Astrocyte (in vitro differentiated cells and primary cell): ENCODE measurements around the gene POU5F1. TPM values are rescaled to one million over a fixed set of nuclear protein-coding genes. Genes with fewer than 3 reads are reported as not detected.
"Not testable (repeated sequence)": the region's sequence is repeated elsewhere in the genome, so short reads cannot be mapped to it uniquely, and the experiment has no call there.

Experiments used
- DNase-seq: peaks from one replicate; pipeline ENCODE4 v3.0.0-alpha.2; 2010; ENCODE audit warnings: low read depth
- FAIRE-seq: peaks from 2 replicates; lab custom pipeline; 2011; peaks lifted over from hg19 to GRCh38; lab: Jason Lieb, UNC
- H2AFZ ChIP-seq: 2 replicates; pipeline ENCODE4 v1.6.0; 2012; ENCODE audit warnings: low read depth, low read length, inconsistent platforms
- H3K27ac ChIP-seq: 2 replicates; pipeline ENCODE4 v1.5.1; 2011; ENCODE audit warnings: low read depth, low read length, inconsistent platforms
- H3K27me3 ChIP-seq: 2 replicates; pipeline ENCODE4 v1.6.0; 2011; ENCODE audit warnings: low read length, inconsistent platforms; ENCODE audit not compliant: insufficient read depth
- H3K36me3 ChIP-seq: 2 replicates; pipeline ENCODE4 v1.5.1; 2011; ENCODE audit warnings: low read length, inconsistent platforms; ENCODE audit not compliant: insufficient read depth
- H3K4me1 ChIP-seq: 2 replicates; pipeline ENCODE4 v1.5.1; 2011; ENCODE audit warnings: low read length, inconsistent platforms; ENCODE audit not compliant: insufficient read depth
- H3K4me2 ChIP-seq: 2 replicates; pipeline ENCODE4 v1.6.0; 2012; ENCODE audit warnings: low read length, inconsistent platforms
- H3K4me3 ChIP-seq: 2 replicates; pipeline ENCODE4 v1.5.1; 2011; ENCODE audit warnings: low read depth, mild to moderate bottlenecking, low read length, inconsistent platforms; ENCODE audit not compliant: insufficient read depth
- H3K79me2 ChIP-seq: 2 replicates; pipeline ENCODE4 v1.6.0; 2012; ENCODE audit warnings: mild to moderate bottlenecking, low read length, inconsistent platforms; ENCODE audit not compliant: insufficient read depth
- H3K9ac ChIP-seq: 2 replicates; pipeline ENCODE4 v1.6.0; 2012; ENCODE audit warnings: mild to moderate bottlenecking, low read length, inconsistent platforms
- H3K9me3 ChIP-seq: 2 replicates; pipeline ENCODE4 v1.5.1; 2012; ENCODE audit warnings: low read depth, mild to moderate bottlenecking, low read length, inconsistent platforms; ENCODE audit not compliant: insufficient read depth
- H4K20me1 ChIP-seq: 2 replicates; pipeline ENCODE4 v1.6.0; 2012; ENCODE audit warnings: low read length, inconsistent platforms; ENCODE audit not compliant: insufficient read depth
- H3K27ac Mint-ChIP-seq: one replicate; pipeline ENCODE4 v1.8.0; 2021; ENCODE audit warnings: mild to moderate bottlenecking, mixed read lengths; ENCODE audit not compliant: unreplicated experiment
- H3K27me3 Mint-ChIP-seq: one replicate; pipeline ENCODE4 v1.8.0; 2021; ENCODE audit warnings: low read depth, mixed read lengths; ENCODE audit not compliant: unreplicated experiment
- H3K36me3 Mint-ChIP-seq: one replicate; pipeline ENCODE4 v1.8.0; 2021; ENCODE audit warnings: low read depth, mixed read lengths; ENCODE audit not compliant: unreplicated experiment
- H3K4me1 Mint-ChIP-seq: one replicate; pipeline ENCODE4 v1.8.0; 2021; ENCODE audit warnings: low read depth, mixed read lengths; ENCODE audit not compliant: unreplicated experiment
- H3K4me3 Mint-ChIP-seq: one replicate; pipeline ENCODE4 v1.8.0; 2021; ENCODE audit warnings: mild to moderate bottlenecking, moderate library complexity, mixed read lengths; ENCODE audit not compliant: unreplicated experiment
- H3K9me3 Mint-ChIP-seq: one replicate; pipeline ENCODE4 v1.8.0; 2021; ENCODE audit warnings: mild to moderate bottlenecking, mixed read lengths; ENCODE audit not compliant: unreplicated experiment
- EZH2 ChIP-seq: IDR thresholded peaks from 2 replicates; pipeline ENCODE4 v1.6.1; 2012; ENCODE audit warnings: mild to moderate bottlenecking, low read length, inconsistent platforms; ENCODE audit not compliant: insufficient read depth
- total RNA-seq: library from RNA; stranded (reverse); gene quantifications from 2 replicates; pipeline ENCODE4 v1.2.1, GENCODE V29; 2021
- TF ChIP-seq, protein P1 (sequence below): IDR thresholded peaks from 2 replicates; pipeline ENCODE4 v1.5.1; 2011; ENCODE audit warnings: low read depth, mild to moderate bottlenecking, inconsistent platforms, low read length, moderate library complexity; ENCODE audit not compliant: insufficient read depth

Gene POU5F1
- total RNA-seq, 1 donor from 2014 or later = 5.4 TPM

DNA sequence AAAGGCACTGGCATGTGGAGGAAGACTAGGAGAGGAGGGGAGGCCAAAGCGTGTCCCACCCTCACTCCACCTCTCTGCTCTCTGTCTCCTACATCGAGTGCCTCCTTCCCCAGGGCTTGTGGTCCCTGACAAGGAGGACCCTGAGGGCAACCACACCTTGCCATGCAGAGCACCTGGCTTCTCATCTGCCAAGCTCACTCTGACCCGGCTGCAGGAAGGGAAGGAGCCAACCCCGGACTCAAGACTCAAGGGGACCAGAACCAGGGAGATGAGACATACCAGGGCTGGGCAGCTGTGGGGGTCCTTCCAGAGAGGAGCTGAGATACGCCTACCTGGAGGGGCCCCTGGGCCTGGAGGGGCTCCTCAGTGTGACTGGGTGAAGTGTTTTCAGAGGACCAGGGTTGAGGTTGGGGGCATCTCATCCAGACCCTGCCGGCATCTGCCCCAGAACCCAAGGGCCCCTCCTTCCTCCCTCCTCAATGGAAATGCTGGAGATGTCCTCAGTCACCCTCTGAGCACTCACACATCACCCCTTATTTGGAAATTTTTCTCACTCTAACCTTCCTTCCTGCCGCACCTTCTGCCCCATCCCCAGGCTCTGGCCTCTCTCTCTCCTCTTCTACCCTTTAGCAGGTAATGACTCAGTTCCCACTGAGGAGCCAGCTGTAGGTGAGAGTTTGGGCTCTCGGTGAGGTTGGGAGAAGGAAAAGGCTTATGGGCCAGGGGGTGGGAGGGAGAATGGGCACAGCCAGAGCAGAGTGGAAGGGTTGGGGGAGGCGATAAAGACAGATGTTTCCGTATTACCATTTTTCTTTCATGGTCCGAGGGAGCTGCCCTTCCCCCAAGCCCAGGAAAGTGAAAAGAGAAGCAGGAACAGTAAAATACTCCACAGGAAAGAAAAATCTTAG, 32.0 kb upstream of the POU5F1 start:
- no peak for TF ChIP-seq EZH2
- TF ChIP-seq, protein P1, sequence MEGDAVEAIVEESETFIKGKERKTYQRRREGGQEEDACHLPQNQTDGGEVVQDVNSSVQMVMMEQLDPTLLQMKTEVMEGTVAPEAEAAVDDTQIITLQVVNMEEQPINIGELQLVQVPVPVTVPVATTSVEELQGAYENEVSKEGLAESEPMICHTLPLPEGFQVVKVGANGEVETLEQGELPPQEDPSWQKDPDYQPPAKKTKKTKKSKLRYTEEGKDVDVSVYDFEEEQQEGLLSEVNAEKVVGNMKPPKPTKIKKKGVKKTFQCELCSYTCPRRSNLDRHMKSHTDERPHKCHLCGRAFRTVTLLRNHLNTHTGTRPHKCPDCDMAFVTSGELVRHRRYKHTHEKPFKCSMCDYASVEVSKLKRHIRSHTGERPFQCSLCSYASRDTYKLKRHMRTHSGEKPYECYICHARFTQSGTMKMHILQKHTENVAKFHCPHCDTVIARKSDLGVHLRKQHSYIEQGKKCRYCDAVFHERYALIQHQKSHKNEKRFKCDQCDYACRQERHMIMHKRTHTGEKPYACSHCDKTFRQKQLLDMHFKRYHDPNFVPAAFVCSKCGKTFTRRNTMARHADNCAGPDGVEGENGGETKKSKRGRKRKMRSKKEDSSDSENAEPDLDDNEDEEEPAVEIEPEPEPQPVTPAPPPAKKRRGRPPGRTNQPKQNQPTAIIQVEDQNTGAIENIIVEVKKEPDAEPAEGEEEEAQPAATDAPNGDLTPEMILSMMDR = no peak
- H3K36me3 ChIP-seq = no peaks in the 10 kb centered on the region
- H3K9me3 ChIP-seq = no peaks in the 10 kb centered on the region
- no peak for FAIRE-seq
- Mint-ChIP-seq H3K36me3 (peaks cover 2% of the 10 kb centered on the region), H3K27ac (peak overlapping the region; percentile 96), H3K4me1 (peaks cover 25% of the 10 kb centered on the region), H3K27me3 (no peaks in the 10 kb centered on the region), H3K9me3 (no peaks in the 10 kb centered on the region), H3K4me3 (no peak overlapping the region)
- H2AFZ ChIP-seq = no peak overlapping the region
- H3K4me3 ChIP-seq = no peak overlapping the region
- DNase-seq = no peak
- H3K4me2 ChIP-seq = no peak overlapping the region
- H3K9ac ChIP-seq = no peak overlapping the region
- no peaks in the 10 kb centered on the region for H3K27me3 ChIP-seq
- no peaks in the 10 kb centered on the region for H4K20me1 ChIP-seq
- no peaks in the 10 kb centered on the region for H3K79me2 ChIP-seq
- no peak overlapping the region for H3K27ac ChIP-seq
- no peaks in the 10 kb centered on the region for H3K4me1 ChIP-seq

DNA sequence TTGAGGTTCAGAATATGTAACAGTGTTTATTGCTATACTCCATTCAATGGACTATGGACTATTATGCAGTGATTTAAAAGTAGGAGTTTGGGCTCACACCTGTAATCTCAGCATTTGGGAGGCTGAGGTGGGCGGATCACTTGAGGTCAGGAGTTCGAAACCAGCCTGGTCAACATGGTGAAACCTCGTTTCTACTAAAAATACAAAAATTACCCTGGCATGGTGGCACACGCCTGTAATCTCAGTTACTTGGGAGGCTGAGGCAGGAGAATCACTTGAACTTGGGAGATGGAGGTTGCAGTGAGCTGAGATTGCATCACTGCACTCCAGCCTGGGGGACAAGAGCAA, 28.6 kb upstream of the POU5F1 start:
- not testable (repeated sequence) for H3K27me3 Mint-ChIP-seq, H3K9me3 ChIP-seq, H3K4me3 ChIP-seq, H2AFZ ChIP-seq, H3K9me3 Mint-ChIP-seq, H3K4me1 ChIP-seq, H4K20me1 ChIP-seq, DNase-seq, H3K4me2 ChIP-seq, H3K36me3 ChIP-seq, H3K79me2 ChIP-seq, H3K27ac ChIP-seq, H3K27ac Mint-ChIP-seq, H3K9ac ChIP-seq, H3K36me3 Mint-ChIP-seq, FAIRE-seq, H3K27me3 ChIP-seq
- H3K4me1 Mint-ChIP-seq = peaks cover 15% of the 10 kb centered on the region
- peak overlapping the region; percentile 8 for H3K4me3 Mint-ChIP-seq

DNA sequence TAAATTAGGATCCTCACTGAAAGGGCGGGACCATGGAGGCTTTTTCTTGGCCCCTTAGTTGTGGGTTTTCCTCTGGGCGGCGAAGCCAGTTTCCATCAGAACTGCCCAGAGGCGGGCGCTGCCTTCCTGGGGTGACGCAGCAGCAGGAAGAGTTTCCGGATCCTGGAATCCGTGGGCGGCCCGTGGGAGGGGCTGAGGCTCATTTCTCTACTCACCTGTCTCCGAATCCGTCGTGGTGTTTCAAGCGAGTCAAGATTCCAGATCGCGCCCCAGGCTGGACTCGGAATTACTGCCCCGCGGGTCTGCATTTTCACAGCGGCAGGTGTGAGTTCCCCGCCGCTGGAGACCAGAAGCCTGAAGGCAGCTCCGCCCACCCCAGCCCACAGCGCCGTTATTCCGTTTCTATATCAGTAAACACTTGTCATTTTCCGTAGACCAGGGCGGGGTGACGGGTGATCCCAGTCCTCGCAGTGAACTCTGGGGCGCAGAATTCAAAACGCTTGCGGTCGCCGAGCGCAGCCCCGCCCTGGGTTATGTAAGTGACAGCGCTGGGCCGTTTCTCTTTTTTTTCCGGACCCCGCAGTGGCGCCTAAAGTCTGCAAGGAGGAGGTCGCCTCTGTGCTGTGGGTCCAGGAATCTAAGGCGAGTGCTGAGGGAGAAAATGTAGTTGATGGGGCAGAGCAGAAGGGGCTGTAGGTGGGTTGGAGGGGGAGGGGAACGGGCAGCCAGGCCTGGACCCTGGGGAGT, 27.2 kb upstream of the POU5F1 start:
- Mint-ChIP-seq H3K27me3 (no peaks in the 10 kb centered on the region), H3K9me3 (no peaks in the 10 kb centered on the region), H3K36me3 (peaks cover 4% of the 10 kb centered on the region), H3K27ac (peak overlapping the region; percentile 81), H3K4me1 (peaks cover 5% of the 10 kb centered on the region), H3K4me3 (peak overlapping the region; percentile 89)
- no peaks in the 10 kb centered on the region for H3K36me3 ChIP-seq
- H3K9ac ChIP-seq = peak overlapping the region; percentile 87
- FAIRE-seq (no peak), DNase-seq (peak; percentile 66)
- H3K9me3 ChIP-seq = no peaks in the 10 kb centered on the region
- H3K4me3 ChIP-seq = peak overlapping the region; percentile 83
- H2AFZ ChIP-seq = peak overlapping the region; percentile 92
- TF ChIP-seq, protein P1 = no peak
- no peak for TF ChIP-seq EZH2
- H3K27me3 ChIP-seq = no peaks in the 10 kb centered on the region
- peak overlapping the region; percentile 70 for H3K27ac ChIP-seq
- no peaks in the 10 kb centered on the region for H4K20me1 ChIP-seq
- peak overlapping the region; percentile 85 for H3K4me2 ChIP-seq
- H3K4me1 ChIP-seq = no peaks in the 10 kb centered on the region
- no peaks in the 10 kb centered on the region for H3K79me2 ChIP-seq

DNA sequence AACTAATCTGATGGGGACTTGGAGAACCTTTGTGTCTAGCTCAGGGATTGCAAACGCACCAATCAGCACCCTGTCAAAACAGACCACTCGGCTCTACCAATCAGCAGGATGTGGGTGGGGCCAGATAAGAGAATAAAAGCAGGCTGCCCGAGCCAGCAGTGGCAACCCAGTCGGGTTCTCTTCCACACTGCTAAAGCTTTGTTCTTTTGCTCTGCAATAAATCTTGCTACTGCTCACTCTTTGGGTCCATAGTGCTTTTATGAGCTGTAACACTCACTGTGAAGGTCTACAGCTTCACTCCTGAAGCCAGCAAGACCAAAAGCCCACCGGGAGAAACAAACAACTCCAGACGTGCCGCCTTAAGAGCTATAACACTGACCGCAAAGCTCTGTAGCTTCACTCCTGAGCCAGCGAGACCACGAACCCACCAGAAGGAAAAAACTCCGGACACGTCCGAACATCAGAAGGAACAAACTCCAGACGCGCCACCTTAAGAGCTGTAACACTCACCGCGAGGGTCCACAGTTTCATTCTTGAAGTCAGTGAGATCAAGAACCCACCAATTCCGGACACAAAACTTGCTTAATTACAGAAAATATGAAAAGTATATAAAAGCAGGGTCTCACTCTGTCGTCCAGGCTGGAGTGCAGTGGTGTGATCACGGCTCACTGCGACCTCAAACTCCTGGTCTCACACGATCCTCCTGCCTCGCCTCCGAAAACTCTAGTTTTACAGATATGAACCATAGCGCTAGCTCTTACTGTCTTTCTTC, 26.0 kb upstream of the POU5F1 start:
- not testable (repeated sequence) for FAIRE-seq, H3K9me3 Mint-ChIP-seq, H3K9ac ChIP-seq, H3K4me1 Mint-ChIP-seq, H3K27me3 ChIP-seq, H3K27ac ChIP-seq, H3K36me3 ChIP-seq, DNase-seq, H3K27me3 Mint-ChIP-seq, H4K20me1 ChIP-seq, H3K79me2 ChIP-seq, H3K4me1 ChIP-seq, H3K36me3 Mint-ChIP-seq, H3K9me3 ChIP-seq, H3K4me3 ChIP-seq
- peak overlapping the region; percentile 85 for H3K4me2 ChIP-seq
- peak overlapping the region; percentile 92 for H2AFZ ChIP-seq
- H3K27ac Mint-ChIP-seq = peak overlapping the region; percentile 81
- H3K4me3 Mint-ChIP-seq = peak overlapping the region; percentile 89
